OCI-M1 (cell line): Measurements from ENCODE around the gene ACER3.
"Not testable (repeated sequence)": the region's sequence is repeated elsewhere in the genome, so short reads cannot be mapped to it uniquely, and the experiment has no call there.

Experiments used
- DNase-seq: peaks from one replicate; lab custom pipeline; 2025; lab: John Stamatoyannopoulos, UW

The ACER3 gene

DNA sequence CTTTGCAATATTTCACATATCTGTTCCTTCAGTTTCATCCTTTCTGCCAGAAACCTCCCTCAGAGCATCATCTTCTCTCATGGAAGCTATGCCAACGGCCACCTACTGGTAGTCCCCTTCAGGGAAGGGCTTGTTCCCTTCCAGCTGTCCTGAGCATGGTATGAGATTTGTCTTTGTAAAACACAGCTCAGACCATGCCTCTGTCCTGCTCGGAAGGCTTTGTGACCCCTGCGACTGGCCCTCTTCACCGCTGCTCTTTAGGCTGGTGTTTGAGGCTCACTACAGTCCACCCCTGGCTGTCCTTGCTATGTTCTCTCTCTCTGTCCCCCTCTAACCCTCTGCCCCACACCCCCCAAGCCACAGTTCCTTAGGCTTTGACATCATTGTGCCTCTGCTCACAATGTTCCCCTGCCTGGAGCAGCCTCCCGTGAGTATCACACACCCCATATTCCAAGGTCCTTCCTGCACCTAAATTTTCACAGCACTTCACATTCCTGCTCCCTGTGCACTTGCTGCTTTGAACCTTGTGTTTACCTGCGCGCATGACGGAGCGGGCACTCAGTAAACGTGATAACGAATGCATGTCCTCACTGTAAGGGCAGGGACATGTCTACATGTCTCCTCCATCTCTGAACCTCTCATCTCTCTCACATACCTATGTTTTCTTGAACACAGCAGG is 24.0 kb upstream of the ACER3 start:
- DNase-seq, result no peak

- DNase-seq, result peak; percentile 80
Observed at GRCh38 chr11:76837696-76838677, 22.7 kb upstream of the ACER3 start.

- DNase-seq, result peak; percentile 92
Observed at GRCh38 chr11:76838678-76839068, 22.0 kb upstream of the ACER3 start.

DNA sequence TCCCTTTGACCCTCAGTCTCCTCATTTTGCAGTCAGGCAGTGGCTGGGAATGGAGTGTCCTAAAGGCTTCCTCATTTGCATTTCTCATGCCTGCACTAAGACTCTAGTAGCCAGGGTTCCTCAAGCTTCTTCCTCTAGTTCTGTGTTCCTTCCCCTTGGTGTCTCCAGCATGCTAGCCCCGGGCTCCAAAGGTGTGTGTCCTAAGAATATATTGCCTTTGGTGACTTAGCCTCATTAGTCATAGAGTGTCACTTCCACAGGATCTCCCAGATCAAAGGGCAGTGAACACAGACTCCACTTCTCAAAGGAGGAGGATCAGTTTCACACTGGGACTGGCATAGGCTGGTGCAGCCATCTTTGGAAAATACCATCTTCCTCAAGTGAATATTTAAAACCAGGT is 21.4 kb upstream of the ACER3 start:
- DNase-seq, result peak; percentile 61

- no peak for DNase-seq
Observed at GRCh38 chr11:76841923-76842452, 18.7 kb upstream of the ACER3 start.

- DNase-seq, result no peak
Observed at GRCh38 chr11:76843907-76844306, 16.8 kb upstream of the ACER3 start.

- DNase-seq, result no peak
Observed at GRCh38 chr11:76844511-76844910, 16.2 kb upstream of the ACER3 start.

- no peak for DNase-seq
Observed at GRCh38 chr11:76845069-76845468, 15.6 kb upstream of the ACER3 start.

- no peak for DNase-seq
Observed at GRCh38 chr11:76846441-76846840, 14.3 kb upstream of the ACER3 start.

DNA sequence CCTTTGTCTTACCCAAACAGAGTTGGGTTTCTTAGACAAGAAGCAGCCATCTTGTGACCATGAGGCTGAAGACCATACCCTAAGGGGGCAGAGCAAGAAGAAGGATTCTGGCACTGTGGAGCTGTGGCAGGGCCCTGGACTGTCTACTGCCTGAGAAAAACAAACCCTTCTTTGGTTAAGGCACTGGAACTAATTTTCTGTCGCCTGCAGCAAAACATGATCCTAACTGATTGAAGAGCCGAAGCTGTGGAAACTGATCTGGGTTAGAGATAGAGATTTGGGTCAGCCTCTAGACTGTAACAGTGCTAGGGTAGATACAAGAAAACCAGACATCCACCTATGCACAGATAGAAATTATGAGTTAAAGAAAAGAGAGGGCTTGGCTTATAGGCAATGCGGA is 11.3 kb upstream of the ACER3 start:
- DNase-seq, result no peak

- peak; percentile 60 for DNase-seq
Observed at GRCh38 chr11:76850130-76850529, 10.6 kb upstream of the ACER3 start.

- DNase-seq, result no peak
Observed at GRCh38 chr11:76850815-76851214, 9.9 kb upstream of the ACER3 start.

DNA sequence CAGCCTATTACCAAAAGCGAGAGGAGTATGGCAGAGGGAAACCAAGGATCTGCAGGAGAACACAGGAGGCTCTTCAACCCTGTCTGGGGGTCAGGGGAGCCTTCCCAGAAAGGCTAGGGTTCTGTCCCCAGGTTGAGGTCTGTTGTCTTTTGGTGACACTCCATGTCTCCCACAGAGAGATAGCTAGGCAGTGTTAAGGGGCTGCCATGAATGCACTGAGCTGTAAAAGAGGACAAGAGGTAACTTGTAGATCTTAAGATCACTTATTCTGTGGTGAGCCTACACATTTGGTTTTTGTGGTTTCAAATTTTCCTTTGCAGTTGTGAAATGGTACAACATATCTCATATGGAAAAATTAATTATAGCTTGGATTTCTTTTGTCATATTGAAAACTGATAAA is 6.0 kb upstream of the ACER3 start:
- DNase-seq, result peak; percentile 77

DNA sequence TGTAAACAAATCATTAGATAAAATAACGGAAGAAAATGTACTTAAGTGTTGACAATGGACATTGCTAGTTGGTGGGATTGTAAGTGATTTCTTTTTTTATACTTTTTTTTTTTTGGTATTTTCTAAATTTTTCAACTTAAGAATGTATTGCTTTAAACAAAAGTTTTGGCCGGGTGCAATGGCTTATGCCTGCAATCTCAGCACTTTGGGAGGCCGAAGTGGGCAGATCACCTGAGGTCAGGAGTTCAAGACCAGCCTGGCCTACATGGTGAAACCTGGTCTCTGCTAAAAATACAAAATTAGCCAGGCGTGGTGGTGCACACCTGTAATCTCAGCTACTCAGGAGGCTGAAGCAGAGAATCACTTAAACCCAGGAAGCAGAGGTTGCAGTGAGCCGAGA is 5.0 kb upstream of the ACER3 start:
- not testable (repeated sequence) for DNase-seq

GRCh38 chr11:76856106-76856505 is 4.6 kb upstream of the ACER3 start:
- DNase-seq, result no peak

- DNase-seq, result no peak
Observed at GRCh38 chr11:76856571-76856970, 4.1 kb upstream of the ACER3 start.

GRCh38 chr11:76857781-76858410 is 2.8 kb upstream of the ACER3 start:
- DNase-seq, result peak; percentile 73

DNA sequence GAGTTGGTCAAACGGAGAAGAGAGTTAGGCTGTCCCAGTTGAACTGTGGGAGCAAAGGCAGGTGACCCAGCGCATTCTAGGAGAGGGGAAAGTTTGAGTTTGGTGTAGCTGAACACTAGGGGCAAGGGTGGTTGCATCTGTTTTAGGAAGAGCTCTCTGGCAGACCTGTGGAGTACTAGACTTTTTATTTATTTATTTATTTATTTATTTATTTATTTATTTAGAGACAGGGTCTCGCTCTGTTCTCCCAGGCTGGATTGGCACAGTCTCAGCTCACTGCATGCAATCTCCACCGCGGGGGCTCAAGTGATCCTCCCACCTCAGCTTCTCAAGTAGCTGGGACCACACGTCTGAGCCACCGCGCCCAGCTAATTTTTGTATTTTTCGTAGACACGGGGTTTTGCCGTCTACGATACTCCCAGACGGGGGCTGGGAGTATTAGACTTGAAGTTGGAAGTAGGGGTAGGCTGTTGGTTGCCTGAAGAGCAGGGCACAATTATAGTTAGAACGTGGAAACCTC is 950 bp upstream of the ACER3 start:
- DNase-seq, result no peak

DNA sequence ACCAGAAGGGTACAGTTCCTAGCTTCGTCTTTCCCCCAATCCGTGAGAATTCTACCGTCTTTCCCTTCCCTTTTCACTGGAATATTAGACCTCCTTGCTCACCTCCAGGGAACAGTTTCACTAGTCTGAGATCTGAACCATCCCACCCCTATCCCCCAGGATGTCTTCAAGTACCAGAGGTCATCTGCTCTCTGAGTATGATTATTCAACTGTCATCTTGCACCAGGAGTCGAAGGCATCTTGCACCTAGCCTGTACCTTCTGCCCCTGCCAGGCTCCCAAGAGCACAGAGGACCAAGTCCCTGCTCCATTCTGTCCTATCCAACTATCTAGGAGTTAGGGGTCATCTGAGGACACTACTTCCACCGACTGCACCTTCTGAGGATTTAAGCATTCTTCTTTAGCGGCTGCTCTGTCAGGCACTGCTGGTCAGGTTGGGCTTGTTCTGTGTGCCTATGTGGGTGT is 804 bp downstream of the ACER3 start:
- peak; percentile 81 for DNase-seq

GRCh38 chr11:76862794-76863193 is 2.1 kb downstream of the ACER3 start:
- DNase-seq, result not testable (repeated sequence)

GRCh38 chr11:76863196-76863777 is 2.6 kb downstream of the ACER3 start:
- peak; percentile 79 for DNase-seq
